ENCODE results near the gene MBD3L4. TPM values are rescaled to one million over a fixed set of nuclear protein-coding genes. Genes with fewer than 3 reads are reported as not detected.

MBD3L4 gene
- total and polyA plus RNA-seq, 2 of the 13 experiments (the other 11 are each of a cell fraction or from before 2014, with no cell fraction given), result not detected

DNA sequence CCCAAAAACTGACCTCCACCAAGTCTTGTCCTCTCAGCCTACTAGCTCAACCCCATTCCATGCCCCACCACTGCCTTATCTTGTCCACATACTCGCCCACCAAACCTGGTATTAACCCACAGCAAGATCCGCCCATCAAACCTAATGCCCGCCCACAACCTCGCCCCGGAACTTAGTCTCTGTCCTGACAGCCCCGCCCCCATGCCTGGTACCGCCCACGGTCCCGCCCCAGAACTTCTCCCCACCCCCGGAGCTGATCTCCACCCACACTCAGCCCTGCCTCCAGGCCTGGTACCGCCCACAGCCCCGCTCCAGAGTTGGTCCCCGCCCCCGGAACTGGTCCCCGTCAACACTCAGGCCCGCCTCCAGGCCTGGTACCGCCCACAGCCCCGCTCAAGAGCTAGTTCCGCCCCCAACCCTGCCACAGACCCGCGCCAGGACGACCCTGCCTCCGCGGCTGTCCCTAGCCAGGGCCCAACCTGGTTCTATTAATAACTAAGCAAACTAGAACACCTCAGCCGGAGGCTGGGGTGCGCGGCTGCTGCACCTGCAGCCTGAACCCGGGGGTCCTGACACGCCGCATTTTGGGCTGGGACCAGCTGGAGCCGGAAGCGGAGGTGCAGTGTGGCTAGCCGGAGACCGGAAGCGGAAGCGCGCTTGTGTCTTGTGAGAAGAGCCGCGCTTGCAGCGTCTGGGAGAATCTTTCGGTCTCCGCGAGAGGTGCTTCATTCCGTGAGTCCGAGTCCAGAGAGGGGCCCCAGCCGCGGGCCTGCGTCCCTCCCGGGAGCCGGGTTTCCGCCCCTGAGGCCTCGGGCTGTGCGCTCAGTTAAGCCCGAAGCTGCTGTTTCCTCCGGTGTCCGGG lies 29.3 kb upstream of the MBD3L4 start, which contains the start of gene ZNF557 (continued):
- TF ChIP-seq, protein P1, sequence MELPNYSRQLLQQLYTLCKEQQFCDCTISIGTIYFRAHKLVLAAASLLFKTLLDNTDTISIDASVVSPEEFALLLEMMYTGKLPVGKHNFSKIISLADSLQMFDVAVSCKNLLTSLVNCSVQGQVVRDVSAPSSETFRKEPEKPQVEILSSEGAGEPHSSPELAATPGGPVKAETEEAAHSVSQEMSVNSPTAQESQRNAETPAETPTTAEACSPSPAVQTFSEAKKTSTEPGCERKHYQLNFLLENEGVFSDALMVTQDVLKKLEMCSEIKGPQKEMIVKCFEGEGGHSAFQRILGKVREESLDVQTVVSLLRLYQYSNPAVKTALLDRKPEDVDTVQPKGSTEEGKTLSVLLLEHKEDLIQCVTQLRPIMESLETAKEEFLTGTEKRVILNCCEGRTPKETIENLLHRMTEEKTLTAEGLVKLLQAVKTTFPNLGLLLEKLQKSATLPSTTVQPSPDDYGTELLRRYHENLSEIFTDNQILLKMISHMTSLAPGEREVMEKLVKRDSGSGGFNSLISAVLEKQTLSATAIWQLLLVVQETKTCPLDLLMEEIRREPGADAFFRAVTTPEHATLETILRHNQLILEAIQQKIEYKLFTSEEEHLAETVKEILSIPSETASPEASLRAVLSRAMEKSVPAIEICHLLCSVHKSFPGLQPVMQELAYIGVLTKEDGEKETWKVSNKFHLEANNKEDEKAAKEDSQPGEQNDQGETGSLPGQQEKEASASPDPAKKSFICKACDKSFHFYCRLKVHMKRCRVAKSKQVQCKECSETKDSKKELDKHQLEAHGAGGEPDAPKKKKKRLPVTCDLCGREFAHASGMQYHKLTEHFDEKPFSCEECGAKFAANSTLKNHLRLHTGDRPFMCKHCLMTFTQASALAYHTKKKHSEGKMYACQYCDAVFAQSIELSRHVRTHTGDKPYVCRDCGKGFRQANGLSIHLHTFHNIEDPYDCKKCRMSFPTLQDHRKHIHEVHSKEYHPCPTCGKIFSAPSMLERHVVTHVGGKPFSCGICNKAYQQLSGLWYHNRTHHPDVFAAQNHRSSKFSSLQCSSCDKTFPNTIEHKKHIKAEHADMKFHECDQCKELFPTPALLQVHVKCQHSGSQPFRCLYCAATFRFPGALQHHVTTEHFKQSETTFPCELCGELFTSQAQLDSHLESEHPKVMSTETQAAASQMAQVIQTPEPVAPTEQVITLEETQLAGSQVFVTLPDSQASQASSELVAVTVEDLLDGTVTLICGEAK (IDR thresholded peaks at IDR 0.05), result peak; percentile 69
- TF ChIP-seq, protein P1 (CRISPR knock-in tag; IDR thresholded peaks at IDR 0.05), result no peak
- TF ChIP-seq NFATC3 (CRISPR knock-in tag; IDR thresholded peaks at IDR 0.05) (no peak), DMAP1 (CRISPR knock-in tag; IDR thresholded peaks at IDR 0.05) (peak; percentile 67; the same call in 1 of the 2 replicates), YEATS4 (CRISPR knock-in tag; IDR thresholded peaks at IDR 0.05; ENCODE audit: borderline replicate concordance) (peak; percentile 78), SSRP1 (CRISPR knock-in tag; IDR thresholded peaks at IDR 0.05) (0 out of 2 replicates have a peak, but pooled peaks have one; percentile 48), ETV5 (CRISPR knock-in tag; IDR thresholded peaks at IDR 0.05; ENCODE audit: borderline replicate concordance) (peak; percentile 76), TGIF2 (CRISPR knock-in tag; IDR thresholded peaks at IDR 0.05) (peak; percentile 66; the same call in 1 of the 2 replicates), ZNF180 (CRISPR knock-in tag; IDR thresholded peaks at IDR 0.05; ENCODE audit: borderline replicate concordance, low read depth) (no peak), ZNF740 (CRISPR knock-in tag; IDR thresholded peaks at IDR 0.05) (no peak), PCBP1 (IDR thresholded peaks at IDR 0.05; ENCODE audit: borderline replicate concordance, low read depth, low read length) (peak; percentile 83; the same call in 1 of the 2 replicates), ZNF607 (CRISPR knock-in tag; IDR thresholded peaks at IDR 0.05; ENCODE audit: borderline replicate concordance) (0 out of 2 replicates have a peak, but pooled peaks have one; percentile 27), PITX1 (CRISPR knock-in tag; IDR thresholded peaks at IDR 0.05) (no peak), KDM2A (CRISPR knock-in tag; IDR thresholded peaks at IDR 0.05; ENCODE audit: borderline replicate concordance, low read depth) (peak; percentile 67), PRPF4 (IDR thresholded peaks at IDR 0.05; ENCODE audit: low read depth, low read length, poor library complexity, severe bottlenecking) (no peak), ZNF317 (CRISPR knock-in tag; IDR thresholded peaks at IDR 0.05) (peak; percentile 60; the same call in 1 of the 2 replicates), ARID2 (CRISPR knock-in tag; IDR thresholded peaks at IDR 0.05; ENCODE audit: borderline replicate concordance) (0 out of 2 replicates have a peak, but pooled peaks have one; percentile 32)
- TF ChIP-seq, protein P2, sequence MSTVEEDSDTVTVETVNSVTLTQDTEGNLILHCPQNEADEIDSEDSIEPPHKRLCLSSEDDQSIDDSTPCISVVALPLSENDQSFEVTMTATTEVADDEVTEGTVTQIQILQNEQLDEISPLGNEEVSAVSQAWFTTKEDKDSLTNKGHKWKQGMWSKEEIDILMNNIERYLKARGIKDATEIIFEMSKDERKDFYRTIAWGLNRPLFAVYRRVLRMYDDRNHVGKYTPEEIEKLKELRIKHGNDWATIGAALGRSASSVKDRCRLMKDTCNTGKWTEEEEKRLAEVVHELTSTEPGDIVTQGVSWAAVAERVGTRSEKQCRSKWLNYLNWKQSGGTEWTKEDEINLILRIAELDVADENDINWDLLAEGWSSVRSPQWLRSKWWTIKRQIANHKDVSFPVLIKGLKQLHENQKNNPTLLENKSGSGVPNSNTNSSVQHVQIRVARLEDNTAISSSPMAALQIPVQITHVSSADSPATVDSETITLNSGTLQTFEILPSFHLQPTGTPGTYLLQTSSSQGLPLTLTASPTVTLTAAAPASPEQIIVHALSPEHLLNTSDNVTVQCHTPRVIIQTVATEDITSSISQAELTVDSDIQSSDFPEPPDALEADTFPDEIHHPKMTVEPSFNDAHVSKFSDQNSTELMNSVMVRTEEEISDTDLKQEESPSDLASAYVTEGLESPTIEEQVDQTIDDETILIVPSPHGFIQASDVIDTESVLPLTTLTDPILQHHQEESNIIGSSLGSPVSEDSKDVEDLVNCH (CRISPR knock-in tag; IDR thresholded peaks at IDR 0.05), result no peak
